IMR-90 (cell line): ENCODE measurements around the gene TIMM13. TPM values are rescaled to one million over a fixed set of nuclear protein-coding genes. Genes with fewer than 3 reads are reported as not detected.

Experiments
- ATAC-seq: fragments of 200-7000 bp; cut with Tn5 transposase; 2 replicates; pipeline ENCODE4 v1.9.1; 2020; ENCODE audit warnings: low read depth, mild to moderate bottlenecking, moderate library complexity
- BruUV-seq: library from RNA; stranded (reverse); fragments of 400-500 nt; replicated peaks from 2 replicates; lab custom pipeline; 2021; lab: Mats Ljungman, UMichigan
- CTCF ChIA-PET: fragments of 300-600 bp; formaldehyde crosslinking; extraction: SDS; loops from one replicate; lab custom pipeline; 2021; ENCODE audit warnings: antibody characterized with exemption; lab: Yijun Ruan, JAX
- POLR2A ChIA-PET: fragments of 300-600 bp; sonication (Branson Sonifier 250); formaldehyde crosslinking; loops from one replicate; lab custom pipeline; 2022; ENCODE audit warnings: antibody characterized with exemption; ENCODE audit not compliant: unreplicated experiment; lab: Charles Lee
- DNase-seq: peaks from one replicate; pipeline ENCODE4 v3.0.0; 2013
- H2AFZ ChIP-seq: replicated peaks from 2 replicates; pipeline ENCODE3; 2013; ENCODE audit warnings: low read length, mild to moderate bottlenecking; ENCODE audit not compliant: poor library complexity
- H2AK5ac ChIP-seq: 2 replicates; pipeline ENCODE4 v1.6.1; 2013; ENCODE audit warnings: low read depth, low read length, inconsistent platforms
- H2AK9ac ChIP-seq: replicated peaks from 2 replicates; pipeline ENCODE3; 2013; ENCODE audit warnings: mild to moderate bottlenecking, low read depth, low read length, moderate library complexity; ENCODE audit not compliant: poor library complexity
- H2BK120ac ChIP-seq: 2 replicates; pipeline ENCODE4 v1.6.1; 2013; ENCODE audit warnings: low read depth, low read length, inconsistent platforms
- H2BK15ac ChIP-seq: 3 replicates; pipeline ENCODE4 v1.6.1; 2013; ENCODE audit warnings: low read depth, low read length, inconsistent platforms
- H2BK20ac ChIP-seq: 2 replicates; pipeline ENCODE4 v1.6.1; 2013; ENCODE audit warnings: low read depth, mild to moderate bottlenecking, inconsistent platforms, low read length, moderate library complexity
- H2BK5ac ChIP-seq: 2 replicates; pipeline ENCODE4 v1.6.1; 2013; ENCODE audit warnings: mild to moderate bottlenecking, low read depth, low read length, inconsistent platforms; ENCODE audit not compliant: poor library complexity, severe bottlenecking
- H3K14ac ChIP-seq: replicated peaks from 2 replicates; pipeline ENCODE4 v1.6.1; 2013; ENCODE audit warnings: low read depth, low read length, inconsistent platforms
- H3K18ac ChIP-seq: 2 replicates; pipeline ENCODE4 v1.6.1; 2013; ENCODE audit warnings: low read depth, low read length, control low read depth
- H3K23ac ChIP-seq: 2 replicates; pipeline ENCODE4 v1.6.1; 2013; ENCODE audit warnings: low read depth, low read length, inconsistent platforms
- H3K27ac ChIP-seq: 2 replicates; pipeline ENCODE4 v1.5.1; 2013; ENCODE audit warnings: mild to moderate bottlenecking, control low read depth, low read length; ENCODE audit not compliant: insufficient read depth
- H3K27me3 ChIP-seq: 2 replicates; pipeline ENCODE4 v1.6.1; 2013; ENCODE audit warnings: low read length; ENCODE audit not compliant: control insufficient read depth, insufficient read depth
- H3K36me3 ChIP-seq: 2 replicates; pipeline ENCODE4 v1.6.1; 2013; ENCODE audit warnings: low read length, mixed read lengths; ENCODE audit not compliant: control insufficient read depth, insufficient read depth
- H3K4ac ChIP-seq: 2 replicates; pipeline ENCODE4 v1.6.1; 2013; ENCODE audit warnings: low read depth, low read length, inconsistent platforms
- H3K4me1 ChIP-seq: 2 replicates; pipeline ENCODE4 v1.6.1; 2013; ENCODE audit warnings: low read length, mixed read lengths; ENCODE audit not compliant: control insufficient read depth, insufficient read depth
- H3K4me2 ChIP-seq: 2 replicates; pipeline ENCODE4 v1.6.1; 2013; ENCODE audit warnings: low read depth, mild to moderate bottlenecking, control low read depth, low read length, moderate library complexity
- H3K4me3 ChIP-seq: 2 replicates; pipeline ENCODE4 v1.5.1; 2013; ENCODE audit warnings: low read depth, mild to moderate bottlenecking, control low read depth, low read length, moderate library complexity; ENCODE audit not compliant: insufficient read depth
- H3K56ac ChIP-seq: 2 replicates; pipeline ENCODE4 v1.6.1; 2013; ENCODE audit warnings: low read length, inconsistent platforms; ENCODE audit not compliant: insufficient read depth; ENCODE audit errors: extremely low read depth
- H3K79me1 ChIP-seq, 2 experiments: 2 replicates each; pipeline ENCODE4 v1.6.1; 2013; ENCODE audit warnings: low read length in 2 of 2, inconsistent platforms in 1 of 2, low read depth in 1 of 2
- H3K9ac ChIP-seq: 2 replicates; pipeline ENCODE4 v1.6.1; 2013; ENCODE audit warnings: low read depth, low read length, control low read depth
- H3K9me1 ChIP-seq: 2 replicates; pipeline ENCODE4 v1.6.1; 2013; ENCODE audit warnings: low read length, inconsistent platforms; ENCODE audit not compliant: insufficient read depth
- H3K9me3 ChIP-seq: 2 replicates; pipeline ENCODE4 v1.6.1; 2013; ENCODE audit warnings: low read length; ENCODE audit not compliant: control insufficient read depth, insufficient read depth
- H4K20me1 ChIP-seq: 2 replicates; pipeline ENCODE4 v1.6.1; 2013; ENCODE audit warnings: low read length, inconsistent platforms; ENCODE audit not compliant: insufficient read depth
- H4K5ac ChIP-seq: 2 replicates; pipeline ENCODE4 v1.6.1; 2013; ENCODE audit warnings: mild to moderate bottlenecking, low read depth, low read length, control low read depth
- H4K8ac ChIP-seq, 2 experiments: 2 replicates each; pipeline ENCODE4 v1.6.1; 2013; ENCODE audit warnings: low read depth in 2 of 2, low read length in 2 of 2, control low read depth in 1 of 2, inconsistent platforms in 1 of 2
- H4K91ac ChIP-seq: 2 replicates; pipeline ENCODE4 v1.6.1; 2013; ENCODE audit warnings: low read depth, low read length, inconsistent platforms; ENCODE audit not compliant: insufficient read depth
- RAD21 ChIP-seq: IDR thresholded peaks from 2 replicates; pipeline ENCODE4 v1.6.1; 2012; ENCODE audit warnings: low read length, improper control_type of control experiment
- RFX5 ChIP-seq: IDR thresholded peaks from 2 replicates; pipeline ENCODE4 v1.8.0; 2012; ENCODE audit warnings: low read depth, mild to moderate bottlenecking, low read length, moderate library complexity
- WGBS, 2 experiments: methylation state at CpG; one replicate each; pipeline versions ENCODE4 v1.1.5 to v1.1.7; 2013; ENCODE audit warnings: missing lambda C conversion rate in 2 of 2; ENCODE audit not compliant: insufficient read length in 1 of 2; ENCODE audit errors: extremely low coverage in 2 of 2; 5-methylcytosine and 5-hydroxymethylcytosine counted together
- dilution Hi-C: fragments of 300-500 bp; cut with HindIII; formaldehyde crosslinking; loops from one replicate; pipeline ENCODE4 v1.14.3; 2018; ENCODE audit warnings: low sequenced_read_pairs; ENCODE audit not compliant: unreplicated experiment
- in situ Hi-C: fragments of 300-500 bp; cut with MboI; formaldehyde crosslinking; loops from 3 replicates; pipeline ENCODE4 v1.14.3; 2019; ENCODE audit warnings: low sequenced_read_pairs, inconsistent platforms, mixed read lengths
- intact Hi-C: fragments of 100-400 bp; cut with micrococcal nuclease; formaldehyde crosslinking; loops from 2 replicates; pipeline ENCODE4 v1.10.0; 2022
- polyA plus RNA-seq, 3 experiments: library from polyadenylated mRNA; depleted of rRNA; stranded (reverse); fragments of >200 nt; gene quantifications; 2 replicates each; pipeline ENCODE4 v1.2.3, GENCODE V29; 2012; ENCODE audit warnings: low replicate concordance in 1 of 3
- total RNA-seq: library from RNA; depleted of rRNA; stranded (reverse); fragments of >200 nt; gene quantifications from 2 replicates; pipeline ENCODE4 v1.2.3, GENCODE V29; 2012

Gene TIMM13
- total and polyA plus RNA-seq, 2 of the 4 experiments (the other 2 are of a cell fraction): 21.0 to 62.3 TPM

DNA sequence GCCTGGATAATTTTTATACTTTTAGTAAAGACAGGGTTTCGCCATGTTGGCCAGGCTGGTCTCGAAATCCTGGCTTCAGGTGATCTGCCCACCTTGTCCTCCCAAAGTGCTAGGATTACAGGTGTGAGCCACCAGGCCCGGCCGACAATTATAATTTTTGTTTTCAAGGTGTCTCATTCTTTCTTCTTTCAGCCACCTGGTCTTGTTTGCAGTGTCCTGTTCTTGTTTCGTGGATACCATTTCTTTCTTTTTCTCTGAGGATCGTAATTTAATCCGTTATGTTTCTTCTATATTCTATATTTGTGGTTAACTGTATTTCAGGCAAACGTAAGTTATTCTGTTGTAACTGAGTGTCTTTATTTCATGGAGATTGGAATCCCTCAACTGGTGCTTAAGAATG, 15.7 kb downstream of the TIMM13 start:
- WGBS, 2 experiments: no CpG with 5 or more reads among the region's 8 CpGs
- no peak overlapping the region for H3K18ac ChIP-seq
- intact Hi-C loops: no loop called here
- no peak overlapping the region for H4K5ac ChIP-seq
- ChIA-PET POLR2A (no interaction called here), CTCF (no interaction called here)
- no peak overlapping the region for H2AFZ ChIP-seq
- in situ Hi-C loops: no loop called here
- no peak overlapping the region for H2BK5ac ChIP-seq
- H3K9ac ChIP-seq: no peak overlapping the region
- no peak overlapping the region for H4K91ac ChIP-seq
- no peaks in the 10 kb centered on the region for H4K20me1 ChIP-seq
- peaks cover 14% of the 10 kb centered on the region for H3K9me3 ChIP-seq
- no peak overlapping the region for H3K4ac ChIP-seq
- no peak overlapping the region for H2BK20ac ChIP-seq
- TF ChIP-seq RAD21 (no peak), RFX5 (no peak)
- H2BK120ac ChIP-seq: no peak overlapping the region
- H2AK9ac ChIP-seq: no peak overlapping the region
- H2BK15ac ChIP-seq: no peak overlapping the region
- H3K4me3 ChIP-seq: no peak overlapping the region
- no peak overlapping the region for H2AK5ac ChIP-seq
- DNase-seq (no peak), ATAC-seq (no peak)
- dilution Hi-C loops: no loop called here
- no TSS peak for BruUV-seq
- no peak overlapping the region for H3K23ac ChIP-seq
- H3K9me1 ChIP-seq: no peaks in the 10 kb centered on the region
- H3K27ac ChIP-seq: no peak overlapping the region
- no peak overlapping the region for H4K8ac ChIP-seq
- no peak overlapping the region for H3K4me2 ChIP-seq
- no peaks in the 10 kb centered on the region for H3K4me1 ChIP-seq
- H3K14ac ChIP-seq: no peak overlapping the region
- peaks cover 3% of the 10 kb centered on the region; the same call in 1 of the 2 replicates for H3K27me3 ChIP-seq
- no peaks in the 10 kb centered on the region for H3K79me1 ChIP-seq
- H3K36me3 ChIP-seq: peaks cover 3% of the 10 kb centered on the region; the same call in 1 of the 2 replicates
- H3K56ac ChIP-seq: no peak overlapping the region
